SK-N-SH (cell line): ENCODE results near the gene NHERF2. TPM values are rescaled to one million over a fixed set of nuclear protein-coding genes. Genes with fewer than 3 reads are reported as not detected.

Source experiments
- CTCF ChIA-PET: fragments of 300-600, 350-600 bp; formaldehyde crosslinking; extraction: SDS; loops from one replicate; lab custom pipeline; 2021; lab: Yijun Ruan, JAX
- POLR2A ChIA-PET: fragments of 350-600 bp; sonication (Branson Sonifier 250); formaldehyde crosslinking; extraction: SDS; loops from one replicate; lab custom pipeline; 2020; ENCODE audit warnings: antibody characterized with exemption, inconsistent platforms; lab: Yijun Ruan, JAX
- DNase-seq: peaks from one replicate; pipeline ENCODE4 v3.0.0; 2012
- H2AFZ ChIP-seq: fragments of 200-600 bp; sonication (generic); 2 replicates; pipeline ENCODE4 v1.8.1; 2016; ENCODE audit warnings: antibody characterized with exemption, mild to moderate bottlenecking, low read depth
- H3F3A ChIP-seq: fragments of 200-600 bp; sonication (generic); replicated peaks from 2 replicates; pipeline ENCODE3; 2016; ENCODE audit warnings: antibody characterized with exemption, mild to moderate bottlenecking; ENCODE audit not compliant: insufficient read depth
- H3K27ac ChIP-seq, 2 experiments: fragments of 200-500 bp in 1 of 2; fragments of 200-600 bp in 1 of 2; sonication (Bioruptor generic) in 1 of 2; sonication (generic), shearing (Covaris generic) in 1 of 2; 2 replicates each; pipeline versions ENCODE4 v1.5.1 to v1.6.1; 2014 to 2016; ENCODE audit warnings: low read depth in 2 of 2, inconsistent platforms in 1 of 2, low read length in 1 of 2, mild to moderate bottlenecking in 1 of 2, mixed read lengths in 1 of 2
- H3K27me3 ChIP-seq: fragments of 200-600 bp; sonication (generic), shearing (Covaris generic); 2 replicates; pipeline ENCODE4 v1.6.1; 2016; ENCODE audit warnings: mixed run types; ENCODE audit not compliant: insufficient read depth
- H3K36me3 ChIP-seq, 2 experiments: fragments of 200-500 bp in 1 of 2; fragments of 200-600 bp in 1 of 2; sonication (Bioruptor generic) in 1 of 2; sonication (generic) in 1 of 2; replicated peaks in 1 of 2; 2 replicates each; pipeline versions ENCODE3 to v1.5.1; 2014 to 2016; ENCODE audit warnings: low read length in 1 of 2, mild to moderate bottlenecking in 1 of 2; ENCODE audit not compliant: insufficient read depth in 2 of 2, control insufficient read depth in 1 of 2
- H3K4me1 ChIP-seq, 2 experiments: fragments of 200-500 bp in 1 of 2; fragments of 200-600 bp in 1 of 2; sonication (Bioruptor generic) in 1 of 2; sonication (generic), shearing (Covaris generic) in 1 of 2; 2 replicates each; pipeline versions ENCODE4 v1.5.1 to v1.6.1; 2014 to 2016; ENCODE audit warnings: low read depth in 1 of 2, low read length in 1 of 2, mixed run types in 1 of 2; ENCODE audit not compliant: insufficient read depth in 2 of 2, control insufficient read depth in 1 of 2
- H3K4me2 ChIP-seq: fragments of 200-600 bp; sonication (generic), shearing (Covaris generic); 2 replicates; pipeline ENCODE4 v1.6.1; 2017; ENCODE audit warnings: mixed run types
- H3K4me3 ChIP-seq, 2 experiments: fragments of 200-500 bp in 1 of 2; fragments of 200-600 bp in 1 of 2; sonication (Bioruptor generic) in 1 of 2; sonication (generic), shearing (Covaris generic) in 1 of 2; 2 replicates each; pipeline versions ENCODE4 v1.5.1 to v1.8.1; 2014 to 2016; ENCODE audit warnings: low read depth in 2 of 2, inconsistent platforms in 1 of 2, low read length in 1 of 2, mild to moderate bottlenecking in 1 of 2, mixed read lengths in 1 of 2, moderate library complexity in 1 of 2
- H3K79me2 ChIP-seq: fragments of 200-600 bp; sonication (generic); 2 replicates; pipeline ENCODE4 v1.8.1; 2017; ENCODE audit warnings: mild to moderate bottlenecking; ENCODE audit not compliant: insufficient read depth
- H3K9ac ChIP-seq: fragments of 200-600 bp; sonication (generic); 2 replicates; pipeline ENCODE4 v1.6.1; 2017; ENCODE audit warnings: mixed run types
- H3K9me2 ChIP-seq: fragments of 200-600 bp; sonication (generic); 2 replicates; pipeline ENCODE4 v1.6.1; 2017; ENCODE audit warnings: mixed run types
- H3K9me3 ChIP-seq: fragments of 200-600 bp; sonication (generic); 2 replicates; pipeline ENCODE4 v1.6.1; 2017; ENCODE audit warnings: mixed run types, mild to moderate bottlenecking, moderate library complexity
- H4K20me1 ChIP-seq: fragments of 200-600 bp; sonication (generic); 2 replicates; pipeline ENCODE4 v1.6.1; 2017; ENCODE audit warnings: mild to moderate bottlenecking, mixed run types; ENCODE audit not compliant: insufficient read depth
- EP300 ChIP-seq, 2 experiments: IDR thresholded peaks; 2 replicates each; pipeline versions ENCODE4 v1.4.0 to v1.6.1; 2012; ENCODE audit warnings: borderline replicate concordance in 1 of 2, low read depth in 1 of 2, low read length in 1 of 2
- EZH2phosphoT487 ChIP-seq: fragments of 200-600 bp; sonication (generic); IDR thresholded peaks from 2 replicates; pipeline ENCODE4 v1.6.1; 2017; ENCODE audit warnings: low read depth, mixed run types, mild to moderate bottlenecking, antibody characterized with exemption, moderate library complexity, borderline replicate concordance
- MEF2A ChIP-seq: IDR thresholded peaks from 2 replicates; pipeline ENCODE4 v1.4.0; 2012; ENCODE audit warnings: low read depth, borderline replicate concordance
- NRF1 ChIP-seq: IDR thresholded peaks from 2 replicates; pipeline ENCODE4 v1.6.1; 2012; ENCODE audit warnings: low read depth, mild to moderate bottlenecking, low read length
- REST ChIP-seq: IDR thresholded peaks from 2 replicates; pipeline ENCODE4 v1.6.1; 2012; ENCODE audit warnings: mild to moderate bottlenecking, low read depth, low read length, moderate library complexity
- SMC3 ChIP-seq: IDR thresholded peaks from 2 replicates; pipeline ENCODE4 v1.6.1; 2012; ENCODE audit warnings: low read depth, low read length, improper control_type of control experiment
- TAF1 ChIP-seq: IDR thresholded peaks from 2 replicates; pipeline ENCODE4 v1.6.1; 2012; ENCODE audit warnings: low read depth, mild to moderate bottlenecking, low read length, moderate library complexity, borderline replicate concordance
- TEAD4 ChIP-seq: IDR thresholded peaks from 2 replicates; pipeline ENCODE4 v1.4.0; 2012; ENCODE audit warnings: mild to moderate bottlenecking, borderline replicate concordance; ENCODE audit not compliant: insufficient read depth
- USF1 ChIP-seq: IDR thresholded peaks from 2 replicates; pipeline ENCODE4 v1.4.0; 2012; ENCODE audit warnings: low read depth, borderline replicate concordance
- WGBS: methylation state at CpG from one replicate; pipeline ENCODE4 v1.1.6; 2017; ENCODE audit warnings: low lambda C conversion rate; 5-methylcytosine and 5-hydroxymethylcytosine counted together
- polyA plus RNA-seq, 3 experiments: library from polyadenylated mRNA; depleted of rRNA; stranded (reverse); fragments of >200 nt; gene quantifications; 2 replicates each; pipeline ENCODE4 v1.2.3, GENCODE V29; 2012

Gene NHERF2
- polyA plus RNA-seq, 1 of the 3 experiments (the other 2 are of a cell fraction) = 53.8 TPM

- Histone ChIP-seq H4K20me1 (no peaks in the 10 kb centered on the region), H3K27me3 (no peaks in the 10 kb centered on the region), H3K27ac (peak overlapping the region in 1 of 2 experiments; percentile 4; a peak in 1 of 4 replicates), H3K4me1 (peaks cover 4 to 50% of the 10 kb centered on the region in 2 experiments; a peak in 2 of 4 replicates), H3F3A (peaks cover 3% of the 10 kb centered on the region), H3K9me3 (no peaks in the 10 kb centered on the region), H3K4me2 (no peak overlapping the region), H3K36me3 (peaks cover 0 to 9% of the 10 kb centered on the region in 2 experiments), H3K79me2 (peaks cover 16% of the 10 kb centered on the region), H2AFZ (no peak overlapping the region), H3K4me3 (no peak overlapping the region), H3K9me2 (no peaks in the 10 kb centered on the region), H3K9ac (no peak overlapping the region)
- no peak for TF ChIP-seq TAF1
- no peak for TF ChIP-seq SMC3
- no peak for TF ChIP-seq EP300 (IDR thresholded peaks at IDR 0.05; ENCODE audit: borderline replicate concordance in 1 of 2, low read depth in 1 of 2, low read length in 1 of 2)
- TF ChIP-seq TEAD4 = no peak
- no peak for TF ChIP-seq MEF2A
- no peak for TF ChIP-seq EZH2phosphoT487
- TF ChIP-seq USF1 = no peak
- no peak for TF ChIP-seq REST
- no peak for TF ChIP-seq NRF1
- ChIA-PET POLR2A (no interaction called here), CTCF (interaction anchor here (0.6 to 1.4 kb wide), 3 partner anchors 8 to 97 kb away, joined by 3 to 4 read pairs (median 3); no protein-coding TSS in a partner anchor)
- no peak for DNase-seq
- 91% methylated on average over 7 of the region's 11 CpGs for WGBS
Measured at GRCh38 chr16:2042986-2043666, 16.4 kb downstream of the NHERF2 start.
